Activated CD4-positive, alpha-beta T cell treated with anti-CD3 and anti-CD28 coated beads, Interleukin-2, amount 10 ng/mL, durations not matched to agents 7 days and 5 days (primary cell): ENCODE data around the gene ENTPD8. TPM values are rescaled to one million over a fixed set of nuclear protein-coding genes. Genes with fewer than 3 reads are reported as not detected.

ENCODE experiments used
- CTCF ChIA-PET: fragments of 350-600 bp; sonication (Branson Sonifier 250); formaldehyde crosslinking; loops from one replicate; lab custom pipeline; 2021; ENCODE audit warnings: antibody characterized with exemption; lab: Charles Lee
- POLR2A ChIA-PET: fragments of 350-600 bp; sonication (Branson Sonifier 250); formaldehyde crosslinking; loops from one replicate; lab custom pipeline; 2021; ENCODE audit warnings: antibody characterized with exemption; lab: Charles Lee
- DNase-seq: peaks from one replicate; pipeline ENCODE4 v3.0.0-alpha.2; 2020
- H3K27ac Mint-ChIP-seq: one replicate; pipeline ENCODE4 v1.8.0; 2021; ENCODE audit warnings: mild to moderate bottlenecking, moderate library complexity, mixed read lengths
- H3K27me3 Mint-ChIP-seq: one replicate; pipeline ENCODE4 v1.8.0; 2021; ENCODE audit warnings: mixed read lengths
- H3K36me3 Mint-ChIP-seq: one replicate; pipeline ENCODE4 v1.8.0; 2021; ENCODE audit warnings: low read depth, mixed read lengths
- H3K4me1 Mint-ChIP-seq: one replicate; pipeline ENCODE4 v1.8.0; 2021; ENCODE audit warnings: mixed read lengths
- H3K4me3 Mint-ChIP-seq: one replicate; pipeline ENCODE4 v1.8.0; 2021; ENCODE audit warnings: mild to moderate bottlenecking, moderate library complexity, mixed read lengths
- H3K9me3 Mint-ChIP-seq: one replicate; pipeline ENCODE4 v1.8.0; 2021; ENCODE audit warnings: mixed read lengths
- total RNA-seq, 2 experiments: library from RNA; stranded (reverse); gene quantifications; one replicate each; pipeline ENCODE4 v1.2.3, GENCODE V29; 2021

The ENTPD8 gene
- total RNA-seq, 2 experiments from 2014 or later = not detected

- Mint-ChIP-seq H3K36me3 (no peaks in the 10 kb centered on the region), H3K4me1 (no peaks in the 10 kb centered on the region), H3K9me3 (no peaks in the 10 kb centered on the region), H3K27ac (no peak overlapping the region), H3K4me3 (no peak overlapping the region), H3K27me3 (peaks cover 11% of the 10 kb centered on the region)
- DNase-seq = no peak
- ChIA-PET POLR2A (no interaction called here), CTCF (no interaction called here)
Observed at GRCh38 chr9:137427454-137428310, 13.5 kb downstream of the ENTPD8 start.

- DNase-seq = no peak
- ChIA-PET CTCF (no interaction called here), POLR2A (no interaction called here)
- H3K4me1 Mint-ChIP-seq = peaks cover 11% of the 10 kb centered on the region
- peaks cover 11% of the 10 kb centered on the region for H3K27me3 Mint-ChIP-seq
- H3K27ac Mint-ChIP-seq = no peak overlapping the region
- no peaks in the 10 kb centered on the region for H3K36me3 Mint-ChIP-seq
- H3K4me3 Mint-ChIP-seq = no peak overlapping the region
- H3K9me3 Mint-ChIP-seq = no peaks in the 10 kb centered on the region
Observed at GRCh38 chr9:137426018-137426681, 15.0 kb downstream of the ENTPD8 start.

GRCh38 chr9:137423514-137424291 is 17.5 kb downstream of the ENTPD8 start:
- Mint-ChIP-seq H3K4me1 (peaks cover 12% of the 10 kb centered on the region), H3K4me3 (no peak overlapping the region), H3K36me3 (no peaks in the 10 kb centered on the region), H3K27ac (no peak overlapping the region), H3K27me3 (peaks cover 11% of the 10 kb centered on the region), H3K9me3 (no peaks in the 10 kb centered on the region)
- POLR2A ChIA-PET = interaction anchor here (1.8 kb wide), 1 partner anchor 183 kb away, joined by 4 read pairs; no protein-coding TSS in a partner anchor
- CTCF ChIA-PET = interaction anchor here (0.8 to 2.4 kb wide), 24 partner anchors 8 to 310 kb away, joined by 3 to 13 read pairs (median 4); partner anchors contain the start of genes MRPL41, NRARP and NSMF
- no peak for DNase-seq

- peaks cover 11% of the 10 kb centered on the region for H3K27me3 Mint-ChIP-seq
- H3K4me3 Mint-ChIP-seq = peak within 1 kb of the TSS; percentile 81
- peak within 1 kb of the TSS; percentile 75 for H3K27ac Mint-ChIP-seq
- ChIA-PET CTCF (interaction anchor here (0.5 to 2.4 kb wide), 30 partner anchors 9 to 310 kb away, joined by 3 to 13 read pairs (median 4); partner anchors contain the start of genes MRPL41, NRARP and NSMF), POLR2A (interaction anchor here (1.8 kb wide), 1 partner anchor 182 kb away, joined by 4 read pairs; no protein-coding TSS in a partner anchor)
- H3K4me1 Mint-ChIP-seq = peaks cover 12% of the 10 kb centered on the region
- H3K36me3 Mint-ChIP-seq = no peaks in the 10 kb centered on the region
- peak; percentile 94 for DNase-seq
- H3K9me3 Mint-ChIP-seq = no peaks in the 10 kb centered on the region
Observed at GRCh38 chr9:137422604-137423513, 18.3 kb downstream of the ENTPD8 start, which contains the start of the genes EXD3 and NOXA1. Gene EXD3 (minus strand): TSS chr9:137423162. CDS start chr9:137395357, 27,805 bp downstream. Gene NOXA1 (plus strand): TSS chr9:137423393. CDS start chr9:137423530, 137 bp downstream.

- peak overlapping the region; percentile 75 for H3K27ac Mint-ChIP-seq
- ChIA-PET POLR2A (interaction anchor here (1.8 kb wide), 1 partner anchor 181 kb away, joined by 4 read pairs; no protein-coding TSS in a partner anchor), CTCF (interaction anchor here (0.5 to 2.4 kb wide), 13 partner anchors 9 to 181 kb away, joined by 3 to 13 read pairs (median 4); partner anchors contain the start of gene NRARP)
- peaks cover 11% of the 10 kb centered on the region for H3K27me3 Mint-ChIP-seq
- no peaks in the 10 kb centered on the region for H3K36me3 Mint-ChIP-seq
- DNase-seq = no peak
- H3K9me3 Mint-ChIP-seq = no peaks in the 10 kb centered on the region
- H3K4me3 Mint-ChIP-seq = peak overlapping the region; percentile 81
- H3K4me1 Mint-ChIP-seq = peaks cover 12% of the 10 kb centered on the region
Observed at GRCh38 chr9:137421838-137422603, 19.1 kb downstream of the ENTPD8 start.

GRCh38 chr9:137417161-137418021 is 23.8 kb downstream of the ENTPD8 start:
- peaks cover 20% of the 10 kb centered on the region for H3K4me1 Mint-ChIP-seq
- H3K4me3 Mint-ChIP-seq = peak overlapping the region; percentile 34
- DNase-seq = no peak
- H3K27ac Mint-ChIP-seq = no peak overlapping the region
- no peaks in the 10 kb centered on the region for H3K27me3 Mint-ChIP-seq
- no peaks in the 10 kb centered on the region for H3K9me3 Mint-ChIP-seq
- H3K36me3 Mint-ChIP-seq = no peaks in the 10 kb centered on the region
- CTCF ChIA-PET = interaction anchor here (1.1 kb wide), 1 partner anchor 131 kb away, joined by 3 read pairs; no protein-coding TSS in a partner anchor
- POLR2A ChIA-PET = no interaction called here

- ChIA-PET CTCF (no interaction called here), POLR2A (no interaction called here)
- DNase-seq = no peak
- Mint-ChIP-seq H3K4me1 (peaks cover 15% of the 10 kb centered on the region), H3K4me3 (no peak overlapping the region), H3K36me3 (no peaks in the 10 kb centered on the region), H3K9me3 (no peaks in the 10 kb centered on the region), H3K27me3 (no peaks in the 10 kb centered on the region), H3K27ac (no peak overlapping the region)
Observed at GRCh38 chr9:137416563-137417151, 24.5 kb downstream of the ENTPD8 start.

- peaks cover 16% of the 10 kb centered on the region for H3K4me1 Mint-ChIP-seq
- no peaks in the 10 kb centered on the region for H3K9me3 Mint-ChIP-seq
- no peaks in the 10 kb centered on the region for H3K36me3 Mint-ChIP-seq
- DNase-seq = no peak
- CTCF ChIA-PET = no interaction called here
- no peak overlapping the region for H3K4me3 Mint-ChIP-seq
- no peaks in the 10 kb centered on the region for H3K27me3 Mint-ChIP-seq
- POLR2A ChIA-PET = no interaction called here
- H3K27ac Mint-ChIP-seq = no peak overlapping the region
Observed at GRCh38 chr9:137416006-137416562, 25.1 kb downstream of the ENTPD8 start.

- no peaks in the 10 kb centered on the region for H3K27me3 Mint-ChIP-seq
- H3K36me3 Mint-ChIP-seq = no peaks in the 10 kb centered on the region
- POLR2A ChIA-PET = no interaction called here
- H3K9me3 Mint-ChIP-seq = no peaks in the 10 kb centered on the region
- H3K4me1 Mint-ChIP-seq = peaks cover 17% of the 10 kb centered on the region
- DNase-seq = no peak
- no peak overlapping the region for H3K27ac Mint-ChIP-seq
- no peak overlapping the region for H3K4me3 Mint-ChIP-seq
- CTCF ChIA-PET = no interaction called here
Observed at GRCh38 chr9:137415451-137415850, 25.7 kb downstream of the ENTPD8 start.

- H3K27ac Mint-ChIP-seq = no peak overlapping the region
- ChIA-PET POLR2A (no interaction called here), CTCF (interaction anchor here (0.6 to 1.4 kb wide), 2 partner anchors 10 to 213 kb away, joined by 3 to 4 read pairs; partner anchors contain the start of genes EXD3 and NOXA1)
- H3K36me3 Mint-ChIP-seq = no peaks in the 10 kb centered on the region
- no peaks in the 10 kb centered on the region for H3K9me3 Mint-ChIP-seq
- H3K27me3 Mint-ChIP-seq = no peaks in the 10 kb centered on the region
- H3K4me1 Mint-ChIP-seq = peaks cover 17% of the 10 kb centered on the region
- H3K4me3 Mint-ChIP-seq = no peak overlapping the region
- DNase-seq = no peak
Observed at GRCh38 chr9:137412431-137412830, 28.7 kb downstream of the ENTPD8 start.
